OCI-LY7 (cell line): ENCODE results near the gene MPRIP. TPM values are rescaled to one million over a fixed set of nuclear protein-coding genes. Genes with fewer than 3 reads are reported as not detected.

Experiments used
- BruUV-seq: library from RNA; stranded (reverse); fragments of 400-500 nt; replicated peaks from 2 replicates; lab custom pipeline; 2021; lab: Mats Ljungman, UMichigan
- CTCF ChIA-PET: fragments of 300-600 bp; sonication (Branson Sonifier 250); formaldehyde crosslinking; loops from one replicate; lab custom pipeline; 2022; ENCODE audit warnings: antibody characterized with exemption; ENCODE audit not compliant: unreplicated experiment; lab: Charles Lee
- POLR2A ChIA-PET: fragments of 300-600 bp; sonication (Branson Sonifier 250); formaldehyde crosslinking; loops from one replicate; lab custom pipeline; 2022; ENCODE audit warnings: antibody characterized with exemption; lab: Charles Lee
- DNase-seq: peaks from one replicate; pipeline ENCODE4 v3.0.0-alpha.2; 2015; ENCODE audit warnings: low spot score
- H2AFZ ChIP-seq: fragments of 200-600 bp; sonication (generic), shearing (Covaris generic); 2 replicates; pipeline ENCODE4 v1.6.1; 2014; ENCODE audit warnings: mild to moderate bottlenecking, antibody characterized with exemption, low read length, moderate library complexity
- H3K27ac ChIP-seq: fragments of 200-600 bp; sonication (generic); 2 replicates; pipeline ENCODE4 v1.5.1; 2014; ENCODE audit warnings: mixed run types, low read depth, mild to moderate bottlenecking, moderate library complexity, low read length, inconsistent platforms; ENCODE audit not compliant: poor library complexity, severe bottlenecking
- H3K36me3 ChIP-seq: fragments of 200-600 bp; sonication (generic); 2 replicates; pipeline ENCODE4 v1.6.1; 2014; ENCODE audit warnings: mild to moderate bottlenecking, antibody characterized with exemption, low read length, moderate library complexity, mixed read lengths; ENCODE audit not compliant: insufficient read depth
- H3K4me1 ChIP-seq: fragments of 200-600 bp; sonication (generic); 2 replicates; pipeline ENCODE4 v1.5.1; 2014; ENCODE audit warnings: mild to moderate bottlenecking, low read length; ENCODE audit not compliant: insufficient read depth, poor library complexity, severe bottlenecking
- H3K4me2 ChIP-seq: fragments of 200-600 bp; sonication (generic); 2 replicates; pipeline ENCODE4 v1.6.1; 2014; ENCODE audit warnings: mild to moderate bottlenecking, low read length
- H3K4me3 ChIP-seq: fragments of 200-600 bp; sonication (generic); 2 replicates; pipeline ENCODE4 v1.5.1; 2014; ENCODE audit warnings: mild to moderate bottlenecking, low read depth, low read length; ENCODE audit not compliant: poor library complexity, severe bottlenecking
- H3K79me2 ChIP-seq: fragments of 200-600 bp; sonication (generic); 2 replicates; pipeline ENCODE4 v1.6.1; 2016; ENCODE audit warnings: low read depth, mild to moderate bottlenecking, low read length, moderate library complexity, mixed read lengths; ENCODE audit not compliant: insufficient read depth
- H3K9me2 ChIP-seq: fragments of 200-600 bp; sonication (generic); 2 replicates; pipeline ENCODE4 v1.6.1; 2016; ENCODE audit warnings: mild to moderate bottlenecking, low read length, mixed read lengths; ENCODE audit not compliant: insufficient read depth
- H3K9me3 ChIP-seq: fragments of 200-600 bp; sonication (generic); 2 replicates; pipeline ENCODE4 v1.6.1; 2014; ENCODE audit warnings: mild to moderate bottlenecking, mixed run types, low read length, mixed read lengths
- H4K20me1 ChIP-seq: fragments of 200-600 bp; sonication (generic); 2 replicates; pipeline ENCODE4 v1.6.1; 2014; ENCODE audit warnings: mild to moderate bottlenecking, antibody characterized with exemption, low read length, moderate library complexity, mixed read lengths; ENCODE audit not compliant: insufficient read depth
- EZH2phosphoT487 ChIP-seq: fragments of 200-600 bp; sonication (generic); IDR thresholded peaks from 2 replicates; pipeline ENCODE4 v1.6.1; 2018; ENCODE audit warnings: low read depth, borderline replicate concordance, mild to moderate bottlenecking, mixed run types, antibody characterized with exemption, low read length, moderate library complexity, mixed read lengths
- intact Hi-C: fragments of 100-400 bp; cut with micrococcal nuclease; formaldehyde crosslinking; loops from one replicate; pipeline ENCODE4 v1.10.0; 2022; ENCODE audit not compliant: unreplicated experiment
- total RNA-seq, 2 experiments: library from RNA; depleted of rRNA in 1 of 2; stranded (reverse); fragments of >200 nt in 1 of 2; shearing (Covaris generic) in 1 of 2; gene quantifications; 2 replicates each; pipeline ENCODE4 v1.2.3, GENCODE V29; 2014 to 2022
- TF ChIP-seq, protein P1 (sequence below): fragments of 200-600 bp; sonication (generic); conservative IDR thresholded peaks from 2 replicates; pipeline ENCODE4 v1.5.1; 2014; ENCODE audit warnings: mild to moderate bottlenecking, antibody characterized with exemption, low read length, moderate library complexity, mixed read lengths

Gene MPRIP
- total RNA-seq, 2 experiments from 2014 or later = 73.3 to 109 TPM

DNA sequence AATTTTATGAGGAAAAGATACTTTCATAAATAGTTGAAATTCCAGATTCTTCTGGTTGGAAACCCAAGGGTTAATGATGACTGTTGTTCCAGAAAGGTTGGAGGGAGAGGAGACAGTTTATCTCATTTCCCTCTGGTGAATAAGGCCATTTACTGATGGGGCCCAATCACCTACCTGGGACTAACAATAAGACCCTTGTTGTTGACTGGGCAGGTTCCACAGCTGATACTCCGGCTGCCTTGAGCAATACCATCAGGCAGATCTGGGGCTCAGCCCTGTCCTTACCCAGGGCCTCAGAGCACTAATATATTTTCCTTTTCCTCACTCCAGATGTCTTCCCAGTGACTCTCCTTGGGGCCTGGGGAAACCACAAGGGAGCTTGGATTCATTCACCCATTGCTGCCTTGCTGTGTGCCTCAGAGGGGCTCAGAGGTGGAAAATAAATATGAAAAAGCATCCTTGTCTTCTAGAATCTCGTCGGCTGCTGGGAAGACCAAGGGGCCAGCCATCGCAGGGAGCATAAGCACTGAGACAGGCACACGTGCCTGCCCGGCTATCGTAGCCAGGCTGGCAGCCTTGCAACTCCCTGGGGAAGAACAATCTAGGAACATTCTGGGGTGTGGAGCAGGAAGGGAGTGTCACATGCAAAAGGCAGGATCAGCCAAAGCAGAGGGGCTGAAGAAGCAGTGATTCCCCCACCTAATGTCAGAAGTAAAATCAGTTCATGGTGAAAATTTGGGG lies 54.4 kb downstream of the MPRIP start:
- no peaks in the 10 kb centered on the region for H3K9me2 ChIP-seq
- CTCF ChIA-PET = no interaction called here
- H4K20me1 ChIP-seq = no peaks in the 10 kb centered on the region
- no peak overlapping the region for H3K4me2 ChIP-seq
- no peak overlapping the region for H3K4me3 ChIP-seq
- DNase-seq = no peak
- no peaks in the 10 kb centered on the region for H3K4me1 ChIP-seq
- intact Hi-C loops = no loop called here
- H3K9me3 ChIP-seq = no peaks in the 10 kb centered on the region
- no peak overlapping the region for H3K27ac ChIP-seq
- POLR2A ChIA-PET = no interaction called here
- no peak overlapping the region for H2AFZ ChIP-seq
- BruUV-seq = no TSS peak
- H3K36me3 ChIP-seq = no peaks in the 10 kb centered on the region
- H3K79me2 ChIP-seq = no peaks in the 10 kb centered on the region
- TF ChIP-seq, protein P1, sequence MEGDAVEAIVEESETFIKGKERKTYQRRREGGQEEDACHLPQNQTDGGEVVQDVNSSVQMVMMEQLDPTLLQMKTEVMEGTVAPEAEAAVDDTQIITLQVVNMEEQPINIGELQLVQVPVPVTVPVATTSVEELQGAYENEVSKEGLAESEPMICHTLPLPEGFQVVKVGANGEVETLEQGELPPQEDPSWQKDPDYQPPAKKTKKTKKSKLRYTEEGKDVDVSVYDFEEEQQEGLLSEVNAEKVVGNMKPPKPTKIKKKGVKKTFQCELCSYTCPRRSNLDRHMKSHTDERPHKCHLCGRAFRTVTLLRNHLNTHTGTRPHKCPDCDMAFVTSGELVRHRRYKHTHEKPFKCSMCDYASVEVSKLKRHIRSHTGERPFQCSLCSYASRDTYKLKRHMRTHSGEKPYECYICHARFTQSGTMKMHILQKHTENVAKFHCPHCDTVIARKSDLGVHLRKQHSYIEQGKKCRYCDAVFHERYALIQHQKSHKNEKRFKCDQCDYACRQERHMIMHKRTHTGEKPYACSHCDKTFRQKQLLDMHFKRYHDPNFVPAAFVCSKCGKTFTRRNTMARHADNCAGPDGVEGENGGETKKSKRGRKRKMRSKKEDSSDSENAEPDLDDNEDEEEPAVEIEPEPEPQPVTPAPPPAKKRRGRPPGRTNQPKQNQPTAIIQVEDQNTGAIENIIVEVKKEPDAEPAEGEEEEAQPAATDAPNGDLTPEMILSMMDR = no peak
- TF ChIP-seq EZH2phosphoT487 = no peak

DNA sequence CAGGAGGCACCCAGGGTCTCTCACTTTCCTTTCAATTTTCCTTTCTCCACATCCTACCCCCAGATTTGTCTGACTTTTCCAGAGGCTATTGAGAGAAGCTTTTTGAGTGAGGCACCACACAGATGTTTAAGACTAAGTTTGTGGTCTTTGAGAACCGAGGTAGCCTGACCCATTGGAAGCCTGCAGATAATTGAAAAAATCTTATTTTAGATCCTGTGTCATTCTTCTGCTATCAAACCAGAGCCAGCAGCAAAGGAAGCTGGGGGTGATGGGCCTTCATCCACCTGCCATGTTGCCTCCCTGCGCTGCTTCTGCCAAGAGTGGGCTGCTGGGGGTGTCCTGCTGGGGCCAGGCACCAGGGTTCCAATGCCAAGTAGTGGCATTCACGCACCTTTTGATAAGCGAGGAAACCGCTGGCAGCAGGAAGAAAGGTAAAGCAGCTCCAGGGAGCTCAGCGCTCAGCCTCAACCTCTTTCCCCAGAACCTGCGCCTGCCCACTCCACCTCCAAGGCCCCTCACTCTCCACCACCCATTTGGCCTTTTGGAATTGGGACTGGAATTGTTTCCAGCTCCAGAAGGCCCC lies 55.6 kb downstream of the MPRIP start:
- H2AFZ ChIP-seq = no peak overlapping the region
- ChIA-PET POLR2A (no interaction called here), CTCF (no interaction called here)
- no peaks in the 10 kb centered on the region for H3K36me3 ChIP-seq
- BruUV-seq = no TSS peak
- H3K27ac ChIP-seq = no peak overlapping the region
- no peaks in the 10 kb centered on the region for H3K9me2 ChIP-seq
- intact Hi-C loops = no loop called here
- no peaks in the 10 kb centered on the region for H4K20me1 ChIP-seq
- DNase-seq = no peak
- H3K79me2 ChIP-seq = no peaks in the 10 kb centered on the region
- H3K4me3 ChIP-seq = no peak overlapping the region
- no peak overlapping the region for H3K4me2 ChIP-seq
- no peaks in the 10 kb centered on the region for H3K4me1 ChIP-seq
- TF ChIP-seq, protein P1 = no peak
- TF ChIP-seq EZH2phosphoT487 = no peak
- no peaks in the 10 kb centered on the region for H3K9me3 ChIP-seq
